IPS-18a (cell line): ENCODE measurements around the gene EFCAB8.
"Not testable (repeated sequence)": the region's sequence is repeated elsewhere in the genome, so short reads cannot be mapped to it uniquely, and the experiment has no call there.

Source experiments
- H3K27ac ChIP-seq: one replicate; pipeline ENCODE4 v1.5.1; 2013; ENCODE audit warnings: low read length
- H3K27me3 ChIP-seq: one replicate; pipeline ENCODE4 v1.6.1; 2013; ENCODE audit warnings: mild to moderate bottlenecking, low read length; ENCODE audit not compliant: control insufficient read depth, insufficient read depth
- H3K36me3 ChIP-seq: one replicate; pipeline ENCODE4 v1.6.1; 2013; ENCODE audit warnings: low read depth, low read length; ENCODE audit not compliant: control insufficient read depth
- H3K4me1 ChIP-seq: one replicate; pipeline ENCODE4 v1.6.1; 2013; ENCODE audit warnings: low read depth, low read length; ENCODE audit not compliant: control insufficient read depth
- H3K4me3 ChIP-seq: one replicate; pipeline ENCODE4 v1.5.1; 2013; ENCODE audit warnings: low read length
- H3K9ac ChIP-seq: one replicate; pipeline ENCODE4 v1.6.1; 2013; ENCODE audit warnings: mild to moderate bottlenecking, low read length, moderate library complexity
- H3K9me3 ChIP-seq: one replicate; pipeline ENCODE4 v1.6.1; 2013; ENCODE audit warnings: low read depth, low read length; ENCODE audit not compliant: control insufficient read depth

EFCAB8 gene

GRCh38 chr20:32962646-32963045 lies 103.9 kb downstream of the EFCAB8 start:
- not testable (repeated sequence) for H3K27me3 ChIP-seq, H3K4me3 ChIP-seq, H3K4me1 ChIP-seq

GRCh38 chr20:32963176-32963575 lies 104.5 kb downstream of the EFCAB8 start:
- Histone ChIP-seq H3K27ac (no peak overlapping the region), H3K27me3 (no peaks in the 10 kb centered on the region), H3K4me1 (no peaks in the 10 kb centered on the region), H3K36me3 (no peaks in the 10 kb centered on the region), H3K9ac (no peak overlapping the region), H3K4me3 (no peak overlapping the region), H3K9me3 (no peaks in the 10 kb centered on the region)

More at GRCh38 chr20:32962646-32963045, 103.9 kb downstream of the EFCAB8 start:
- not testable (repeated sequence) for H3K9ac ChIP-seq, H3K36me3 ChIP-seq, H3K27ac ChIP-seq, H3K9me3 ChIP-seq

GRCh38 chr20:32964575-32964974 lies 105.9 kb downstream of the EFCAB8 start:
- H3K36me3 ChIP-seq, result no peaks in the 10 kb centered on the region
- no peak overlapping the region for H3K9ac ChIP-seq
- no peaks in the 10 kb centered on the region for H3K4me1 ChIP-seq
- H3K27me3 ChIP-seq, result no peaks in the 10 kb centered on the region
- no peak overlapping the region for H3K4me3 ChIP-seq
- no peak overlapping the region for H3K27ac ChIP-seq
- H3K9me3 ChIP-seq, result no peaks in the 10 kb centered on the region

- no peak overlapping the region for H3K9ac ChIP-seq
- H3K27me3 ChIP-seq, result no peaks in the 10 kb centered on the region
- no peak overlapping the region for H3K4me3 ChIP-seq
- H3K36me3 ChIP-seq, result no peaks in the 10 kb centered on the region
- H3K4me1 ChIP-seq, result no peaks in the 10 kb centered on the region
- H3K9me3 ChIP-seq, result no peaks in the 10 kb centered on the region
- H3K27ac ChIP-seq, result no peak overlapping the region
These were observed 106.4 kb downstream of the EFCAB8 start for GRCh38 chr20:32965115-32965514.

- H3K4me3 ChIP-seq, result no peak overlapping the region
- H3K27me3 ChIP-seq, result no peaks in the 10 kb centered on the region
- H3K36me3 ChIP-seq, result no peaks in the 10 kb centered on the region
- H3K9ac ChIP-seq, result no peak overlapping the region
- no peaks in the 10 kb centered on the region for H3K4me1 ChIP-seq
- H3K27ac ChIP-seq, result no peak overlapping the region
- no peaks in the 10 kb centered on the region for H3K9me3 ChIP-seq
These were observed 107.1 kb downstream of the EFCAB8 start for GRCh38 chr20:32965581-32966373.

GRCh38 chr20:32966382-32966781 lies 107.7 kb downstream of the EFCAB8 start:
- H3K27me3 ChIP-seq, result no peaks in the 10 kb centered on the region
- no peak overlapping the region for H3K9ac ChIP-seq

GRCh38 chr20:32966881-32967781 lies 108.4 kb downstream of the EFCAB8 start:
- Histone ChIP-seq H3K36me3 (no peaks in the 10 kb centered on the region), H3K4me3 (no peak overlapping the region), H3K27ac (no peak overlapping the region), H3K9ac (no peak overlapping the region), H3K27me3 (no peaks in the 10 kb centered on the region), H3K4me1 (peaks cover 12% of the 10 kb centered on the region), H3K9me3 (no peaks in the 10 kb centered on the region)

More at GRCh38 chr20:32966382-32966781, 107.7 kb downstream of the EFCAB8 start:
- Histone ChIP-seq H3K4me3 (no peak overlapping the region), H3K4me1 (peaks cover 4% of the 10 kb centered on the region), H3K9me3 (no peaks in the 10 kb centered on the region), H3K36me3 (no peaks in the 10 kb centered on the region), H3K27ac (no peak overlapping the region)

GRCh38 chr20:32967961-32968457 lies 109.3 kb downstream of the EFCAB8 start:
- no peak overlapping the region for H3K4me3 ChIP-seq
- peaks cover 15% of the 10 kb centered on the region for H3K4me1 ChIP-seq
- H3K36me3 ChIP-seq, result no peaks in the 10 kb centered on the region
- no peak overlapping the region for H3K9ac ChIP-seq
- H3K27ac ChIP-seq, result no peak overlapping the region
- H3K27me3 ChIP-seq, result no peaks in the 10 kb centered on the region
- no peaks in the 10 kb centered on the region for H3K9me3 ChIP-seq

- H3K9me3 ChIP-seq, result no peaks in the 10 kb centered on the region
- no peak overlapping the region for H3K9ac ChIP-seq
- peaks cover 15% of the 10 kb centered on the region for H3K4me1 ChIP-seq
- H3K27me3 ChIP-seq, result no peaks in the 10 kb centered on the region
- no peak overlapping the region for H3K4me3 ChIP-seq
- H3K27ac ChIP-seq, result no peak overlapping the region
- no peaks in the 10 kb centered on the region for H3K36me3 ChIP-seq
These were observed 109.9 kb downstream of the EFCAB8 start for GRCh38 chr20:32968478-32969241.

- no peaks in the 10 kb centered on the region for H3K9me3 ChIP-seq
- H3K4me3 ChIP-seq, result no peak overlapping the region
- H3K36me3 ChIP-seq, result no peaks in the 10 kb centered on the region
- peaks cover 21% of the 10 kb centered on the region for H3K4me1 ChIP-seq
- H3K9ac ChIP-seq, result no peak overlapping the region
- no peaks in the 10 kb centered on the region for H3K27me3 ChIP-seq
- H3K27ac ChIP-seq, result no peak overlapping the region
These were observed 110.8 kb downstream of the EFCAB8 start for GRCh38 chr20:32969356-32970114.
